ENCODE results near the gene SLC6A8.
"Not testable (repeated sequence)": the region's sequence is repeated elsewhere in the genome, so short reads cannot be mapped to it uniquely, and the experiment has no call there.

Gene SLC6A8

GRCh38 chrX:153694256-153694655 is 6.5 kb downstream of the SLC6A8 start:
- not testable (repeated sequence) for DNase-seq

- no peak for DNase-seq
Measured at GRCh38 chrX:153694687-153695270, 7.1 kb downstream of the SLC6A8 start.

GRCh38 chrX:153696100-153696499 is 8.4 kb downstream of the SLC6A8 start:
- no peak for DNase-seq

- not testable (repeated sequence) for DNase-seq
Measured at GRCh38 chrX:153696538-153696937, 8.8 kb downstream of the SLC6A8 start.

DNA sequence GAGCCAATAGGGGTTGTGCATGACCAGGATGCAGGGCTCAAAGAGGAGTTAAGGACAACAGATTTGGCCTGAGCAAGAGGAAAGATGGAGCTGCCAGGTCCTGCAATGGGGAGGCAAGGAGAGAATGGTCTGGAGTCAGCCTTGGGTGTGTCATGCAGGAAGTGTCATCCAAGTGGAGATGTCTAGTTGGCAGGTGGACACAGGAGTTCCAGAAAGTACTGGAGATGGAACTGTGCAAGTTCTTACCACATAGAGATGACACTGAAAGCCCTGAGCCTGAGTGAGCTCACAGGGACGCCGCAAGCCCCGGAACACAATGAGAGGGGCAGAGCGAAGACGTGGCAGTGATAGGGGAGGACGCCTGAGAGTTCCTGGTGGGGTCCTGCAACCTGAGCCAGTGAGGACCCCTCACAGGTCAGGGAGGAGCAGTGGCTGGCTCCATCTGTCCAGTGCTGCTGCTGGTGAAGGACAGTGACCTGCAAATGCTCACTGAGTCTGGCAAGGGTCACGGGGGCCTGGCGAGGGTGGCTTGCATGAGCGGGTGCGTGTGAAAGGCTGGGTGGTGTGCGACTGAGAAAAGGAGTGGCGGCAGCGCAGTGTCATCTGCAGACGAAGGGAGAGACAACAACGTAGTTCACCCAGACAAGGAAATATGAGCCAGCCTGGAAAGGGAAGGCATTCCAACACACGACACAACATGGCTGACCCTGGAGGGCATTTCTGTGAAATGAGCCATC is 9.4 kb downstream of the SLC6A8 start:
- DNase-seq: not testable (repeated sequence)

DNA sequence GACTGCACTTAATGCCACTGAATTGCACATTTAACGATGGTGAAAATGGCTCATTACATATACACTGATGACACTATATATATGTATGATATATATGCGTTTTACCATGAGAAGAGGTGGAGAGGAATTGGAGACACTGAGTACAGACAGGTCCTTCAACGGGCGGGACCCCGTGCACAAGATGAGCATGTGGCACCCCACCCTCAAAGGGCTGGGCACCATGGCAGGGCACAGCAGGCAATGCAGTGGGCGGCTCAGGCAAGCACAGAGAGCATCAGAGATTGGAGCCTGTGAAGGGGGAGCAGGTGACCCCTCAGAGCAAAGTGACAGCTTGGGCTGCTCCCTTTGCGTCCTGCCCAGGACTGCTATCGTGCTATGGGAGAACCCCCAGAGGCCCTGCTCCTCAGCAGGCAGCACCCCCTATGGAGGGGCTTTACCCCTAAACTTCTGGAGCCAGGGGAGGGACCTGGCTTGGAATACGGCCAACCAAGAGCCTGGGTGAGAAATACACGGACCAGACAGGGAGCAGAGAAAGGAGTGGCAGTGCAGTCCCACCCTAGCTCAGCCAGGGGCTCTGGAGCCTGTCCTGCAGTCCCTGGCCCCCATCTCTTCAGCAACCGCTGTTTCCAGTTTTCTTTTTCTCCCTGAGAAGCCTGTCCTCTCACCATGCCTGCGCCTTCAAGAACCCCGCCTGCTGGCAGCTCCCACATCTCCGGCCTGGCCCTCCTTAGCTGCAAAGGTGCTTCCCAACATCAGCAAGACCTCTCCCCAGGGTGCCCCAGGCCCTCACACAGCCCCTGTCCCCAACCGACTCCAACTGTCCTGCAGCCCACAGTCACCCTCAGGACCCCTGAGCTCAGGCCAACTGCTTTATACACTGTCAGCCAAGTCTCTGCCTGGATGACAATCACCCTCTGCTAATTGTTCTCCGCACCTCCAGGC is 10.5 kb downstream of the SLC6A8 start:
- no peak for DNase-seq

DNA sequence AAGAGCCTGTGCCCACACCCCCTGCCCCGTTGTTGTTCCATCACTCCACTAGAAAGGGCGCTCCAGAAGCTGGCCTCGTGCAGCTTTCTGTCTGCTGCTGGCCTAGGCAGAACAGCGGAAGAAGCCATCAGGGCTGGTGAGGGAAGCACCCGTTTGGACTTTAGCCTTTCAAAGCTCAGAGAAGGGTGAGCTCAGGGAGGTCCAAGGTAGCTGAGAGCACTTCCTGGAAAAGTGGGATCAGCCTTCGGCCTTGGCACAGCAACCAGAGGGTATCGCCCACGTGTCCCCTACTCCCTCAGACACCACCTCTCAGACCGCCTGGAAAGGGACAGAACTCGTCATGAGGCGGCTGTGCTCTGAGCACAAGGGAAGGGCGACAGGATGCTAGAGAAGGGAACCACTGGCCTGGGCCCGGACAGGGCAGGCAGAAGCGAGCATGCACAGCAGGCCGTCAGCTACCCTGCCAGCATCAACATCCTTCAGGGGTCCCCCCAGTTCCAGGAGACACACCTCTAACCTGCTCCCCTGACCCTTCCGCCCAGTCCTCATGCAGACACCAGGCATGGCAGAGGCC is 11.6 kb downstream of the SLC6A8 start:
- DNase-seq: not testable (repeated sequence)

DNA sequence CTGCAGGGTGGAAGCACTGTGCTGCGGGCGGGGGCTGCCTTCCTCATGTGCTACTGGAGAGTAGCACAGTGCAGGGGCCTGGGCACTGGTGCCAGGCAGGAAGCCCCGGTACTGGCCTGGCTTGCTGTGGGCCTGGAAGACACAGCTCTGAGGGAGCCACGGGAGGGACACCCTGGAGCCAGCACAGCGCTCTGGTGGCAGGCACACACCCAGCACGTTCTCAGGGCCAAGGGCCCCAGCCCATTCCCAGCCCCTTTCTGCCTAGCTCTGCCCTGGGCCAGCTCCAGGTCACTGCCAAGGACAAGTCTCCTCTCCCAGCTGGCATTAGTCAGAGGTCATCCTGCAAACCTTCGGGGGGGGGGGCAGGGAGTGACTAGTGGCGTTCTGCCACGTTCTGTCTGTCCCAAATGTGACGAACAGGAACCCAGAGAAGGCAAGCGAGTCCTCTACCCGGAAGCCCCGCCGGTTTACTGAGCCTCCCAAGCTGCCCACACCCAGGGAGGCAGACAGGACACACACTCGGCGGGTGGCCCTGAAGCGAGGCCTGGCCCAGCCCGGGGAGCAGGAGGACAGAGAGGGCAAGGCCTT is 12.2 kb downstream of the SLC6A8 start:
- DNase-seq: not testable (repeated sequence)

- DNase-seq: no peak
Measured at GRCh38 chrX:153700376-153700945, 12.7 kb downstream of the SLC6A8 start.

GRCh38 chrX:153700967-153701366 is 13.2 kb downstream of the SLC6A8 start:
- no peak for DNase-seq

GRCh38 chrX:153701706-153702105 is 14.0 kb downstream of the SLC6A8 start:
- no peak for DNase-seq

- no peak for DNase-seq
Measured at GRCh38 chrX:153702336-153703035, 14.8 kb downstream of the SLC6A8 start.

GRCh38 chrX:153703036-153703370 is 15.3 kb downstream of the SLC6A8 start:
- no peak for DNase-seq

DNA sequence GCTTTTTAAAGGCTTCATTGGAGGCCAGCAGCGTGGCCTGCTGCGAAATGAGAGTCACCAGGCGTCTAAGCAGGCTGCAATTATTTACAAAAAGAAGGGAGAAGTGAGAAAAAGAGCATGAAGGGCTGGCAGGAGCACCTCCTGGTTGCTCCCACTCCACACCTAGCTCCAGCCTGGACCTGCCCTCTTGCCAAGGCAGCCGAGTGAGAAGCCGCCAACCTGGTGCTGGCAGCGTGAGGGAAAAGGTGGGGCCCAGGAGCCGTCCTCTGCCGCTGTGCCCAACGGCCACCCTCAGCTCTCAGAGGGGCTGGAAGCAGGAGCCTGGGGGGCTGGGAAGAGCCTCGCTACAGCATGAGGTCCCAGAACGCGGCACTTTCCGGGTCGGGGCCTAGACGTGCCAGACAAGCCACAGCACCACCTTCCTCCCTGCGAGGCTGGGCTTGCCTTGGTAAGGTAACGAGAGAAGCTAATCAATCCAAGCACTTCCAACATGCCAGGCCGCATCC is 16.3 kb downstream of the SLC6A8 start:
- no peak for DNase-seq

DNA sequence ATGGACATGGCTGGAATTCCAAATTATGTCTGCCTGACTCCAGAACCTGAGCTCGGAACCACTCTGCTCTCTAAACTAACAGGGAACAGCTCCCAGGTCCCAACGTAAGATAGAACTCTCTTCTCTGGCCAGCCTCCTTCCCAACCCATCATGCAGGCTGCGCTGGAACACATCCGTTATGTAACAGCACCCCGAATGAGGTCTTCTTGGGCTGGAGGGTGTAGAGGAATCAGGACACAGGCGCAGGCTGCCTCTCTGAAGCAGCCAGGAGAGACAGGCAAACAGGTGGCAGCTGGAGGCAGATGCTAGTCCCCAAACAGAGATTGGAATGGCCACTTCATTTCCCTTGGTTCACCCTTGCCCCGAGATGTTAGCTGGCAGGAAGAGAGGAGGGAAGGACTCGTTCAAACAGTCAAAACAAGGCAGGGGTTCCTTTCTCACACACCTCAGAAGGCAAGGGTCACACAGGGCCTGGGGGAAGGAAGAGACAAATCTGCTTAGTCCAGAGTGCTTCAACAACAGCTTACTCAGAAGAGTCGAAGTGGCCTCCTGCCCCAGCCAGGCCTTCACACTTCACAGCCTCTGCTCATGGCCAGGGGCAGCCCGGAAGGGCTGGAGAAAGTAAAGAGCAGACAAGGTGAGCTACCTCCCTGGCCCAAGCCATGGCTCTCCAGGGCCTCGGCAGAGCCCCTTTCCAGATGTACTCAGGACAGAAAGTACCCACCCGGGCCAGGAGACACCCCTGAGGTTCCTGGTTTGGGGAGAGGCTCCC is 17.1 kb downstream of the SLC6A8 start:
- DNase-seq: not testable (repeated sequence)

DNA sequence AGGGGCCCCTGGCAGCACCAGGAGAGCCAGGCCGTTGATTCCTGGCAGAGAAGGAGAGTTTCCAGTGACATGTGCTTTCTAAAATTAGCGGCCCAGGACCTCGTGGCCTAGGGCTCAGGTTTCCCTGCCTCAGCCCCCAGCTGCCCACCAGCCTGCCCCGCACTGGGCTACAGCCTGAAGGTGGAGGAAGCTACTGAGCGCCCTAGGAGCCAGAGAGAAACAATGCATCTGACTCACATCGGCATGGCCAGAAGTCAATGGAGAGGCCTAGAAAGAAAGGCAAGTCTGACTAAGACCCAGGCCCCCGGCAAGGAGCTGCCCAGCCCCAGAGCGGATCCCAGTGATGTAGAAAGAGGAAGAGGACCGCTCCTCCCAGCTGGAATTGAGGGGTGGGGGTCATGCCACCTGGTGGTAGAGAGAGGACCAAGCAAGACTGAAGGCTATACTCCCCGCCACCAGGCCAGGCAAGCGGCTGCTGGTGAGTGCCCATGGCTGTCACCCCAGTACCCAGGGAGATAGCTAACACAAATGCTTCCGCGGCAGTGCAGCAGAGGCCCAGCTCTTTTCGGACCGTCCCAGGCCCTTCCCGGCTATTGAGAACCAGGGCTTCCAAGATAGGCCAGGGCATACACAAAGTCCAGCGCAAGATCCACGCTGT is 17.8 kb downstream of the SLC6A8 start:
- DNase-seq: not testable (repeated sequence)

DNA sequence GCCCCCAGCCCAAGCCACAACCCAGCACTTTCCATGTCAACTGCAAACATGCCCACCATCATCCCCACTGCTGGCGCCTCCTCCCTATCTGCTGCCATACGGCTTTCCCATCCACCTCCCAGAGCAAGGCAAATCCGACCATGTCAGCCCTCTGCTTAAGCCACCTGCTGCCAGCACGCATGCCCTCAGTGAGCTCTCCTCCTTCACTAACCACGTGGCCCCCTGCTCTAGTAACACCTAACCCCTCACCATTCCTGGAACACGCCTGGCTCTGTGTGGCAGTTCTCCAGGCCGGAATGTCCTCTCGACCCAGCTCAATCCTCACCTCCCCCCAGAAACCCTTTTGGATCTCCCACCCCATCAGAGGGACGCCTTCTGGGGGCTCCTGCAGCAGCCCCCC is 19.1 kb downstream of the SLC6A8 start:
- no peak for DNase-seq

DNA sequence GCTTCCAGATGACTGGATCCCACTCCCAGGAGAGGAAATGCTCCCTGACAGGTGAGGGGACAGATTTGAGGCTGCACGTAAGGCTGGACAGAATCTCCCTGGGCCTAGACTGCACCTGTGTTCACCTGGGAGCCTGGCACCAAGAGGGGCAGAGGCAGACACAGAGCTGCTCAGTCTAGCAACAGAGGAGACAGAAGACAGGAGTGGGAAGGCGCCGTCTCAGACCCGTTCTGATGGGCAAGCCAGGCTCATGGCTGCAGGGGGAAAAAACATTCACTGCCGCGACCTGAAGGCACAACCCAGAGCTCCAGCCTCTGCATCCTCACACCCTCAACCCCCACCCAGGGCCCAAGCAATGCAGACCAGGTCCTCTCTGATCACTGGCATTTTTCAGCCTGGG is 19.7 kb downstream of the SLC6A8 start:
- no peak for DNase-seq

DNA sequence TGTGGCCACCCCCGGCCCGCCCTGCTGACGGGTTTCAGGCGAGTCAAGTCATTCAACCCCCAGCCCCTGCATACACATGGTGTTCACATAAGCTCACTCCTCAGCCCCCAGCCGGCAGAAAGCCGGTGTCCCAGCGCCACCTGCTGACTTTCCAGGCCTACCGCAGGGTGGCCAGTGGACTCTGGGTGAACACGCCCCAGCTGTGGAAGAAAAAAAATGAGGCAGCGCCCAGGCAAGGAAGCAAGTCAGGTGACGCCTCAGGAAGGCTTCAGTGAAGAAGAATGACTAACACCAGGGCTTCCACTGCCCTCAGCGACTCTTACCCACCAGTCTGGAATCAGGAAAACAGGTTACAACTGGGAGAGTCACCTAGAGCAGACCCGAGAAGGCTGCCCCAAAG is 20.7 kb downstream of the SLC6A8 start:
- peak; percentile 27 for DNase-seq
